GM23338 (cell line): ENCODE measurements around the gene B3GNT9. TPM values are rescaled to one million over a fixed set of nuclear protein-coding genes. Genes with fewer than 3 reads are reported as not detected.

Experiments used
- ATAC-seq: fragments of 200-7000 bp; cut with Tn5 transposase; 3 replicates; pipeline ENCODE4 v1.9.1; 2020
- DNase-seq: peaks from one replicate; pipeline ENCODE4 v3.0.0-alpha.2; 2015; ENCODE audit warnings: low spot score
- H2AFZ ChIP-seq: fragments of 200-600 bp; sonication (generic); 2 replicates; pipeline ENCODE4 v1.8.0; 2016; ENCODE audit warnings: antibody characterized with exemption, mild to moderate bottlenecking, moderate library complexity
- H3F3A ChIP-seq: fragments of 200-600 bp; sonication (generic); replicated peaks from 2 replicates; pipeline ENCODE4 v1.8.0; 2017; ENCODE audit warnings: antibody characterized with exemption, mixed run types, low read depth
- H3K27ac ChIP-seq: fragments of 200-600 bp; sonication (generic); 2 replicates; pipeline ENCODE4 v1.6.1; 2016; ENCODE audit warnings: low read depth
- H3K27me3 ChIP-seq: fragments of 200-600 bp; sonication (generic); 2 replicates; pipeline ENCODE4 v1.8.0; 2016; ENCODE audit warnings: mild to moderate bottlenecking, mixed run types, moderate library complexity; ENCODE audit not compliant: insufficient read depth
- H3K36me3 ChIP-seq: fragments of 200-600 bp; sonication (generic); 2 replicates; pipeline ENCODE4 v1.8.0; 2016; ENCODE audit warnings: mild to moderate bottlenecking; ENCODE audit not compliant: insufficient read depth
- H3K4me1 ChIP-seq: fragments of 200-600 bp; sonication (generic); 2 replicates; pipeline ENCODE4 v1.8.0; 2016; ENCODE audit warnings: mild to moderate bottlenecking, moderate library complexity; ENCODE audit not compliant: insufficient read depth
- H3K4me2 ChIP-seq: fragments of 200-600 bp; sonication (generic); 2 replicates; pipeline ENCODE4 v1.7.1; 2017; ENCODE audit warnings: mixed run types
- H3K4me3 ChIP-seq: fragments of 200-600 bp; sonication (generic); 2 replicates; pipeline ENCODE4 v1.6.1; 2016; ENCODE audit warnings: mixed run types
- H3K79me2 ChIP-seq: fragments of 200-600 bp; sonication (generic); replicated peaks from 2 replicates; pipeline ENCODE4 v1.8.0; 2017; ENCODE audit warnings: mild to moderate bottlenecking; ENCODE audit not compliant: insufficient read depth
- H3K9me2 ChIP-seq: fragments of 200-600 bp; sonication (generic); 2 replicates; pipeline ENCODE4 v1.8.0; 2017; ENCODE audit not compliant: insufficient read depth
- H4K20me1 ChIP-seq: fragments of 200-600 bp; sonication (generic); replicated peaks from 2 replicates; pipeline ENCODE4 v1.8.0; 2017; ENCODE audit warnings: mild to moderate bottlenecking; ENCODE audit not compliant: insufficient read depth
- H3K27ac Mint-ChIP-seq: 2 replicates; pipeline ENCODE4 v1.8.0; 2020; ENCODE audit warnings: inconsistent platforms, mild to moderate bottlenecking, moderate library complexity, mixed read lengths
- H3K27me3 Mint-ChIP-seq: 3 replicates; pipeline ENCODE4 v1.8.0; 2022; ENCODE audit warnings: low read depth, mild to moderate bottlenecking, moderate library complexity, mixed read lengths, inconsistent platforms; ENCODE audit not compliant: insufficient read depth, poor library complexity
- H3K36me3 Mint-ChIP-seq: 3 replicates; pipeline ENCODE4 v1.8.0; 2021; ENCODE audit warnings: low read depth, mild to moderate bottlenecking, inconsistent platforms, moderate library complexity, mixed read lengths
- H3K4me1 Mint-ChIP-seq: 3 replicates; pipeline ENCODE4 v1.8.0; 2020; ENCODE audit warnings: mild to moderate bottlenecking, inconsistent platforms, mixed read lengths
- H3K4me3 Mint-ChIP-seq: 3 replicates; pipeline ENCODE4 v1.8.0; 2021; ENCODE audit warnings: moderate library complexity, mild to moderate bottlenecking, inconsistent platforms, mixed read lengths
- H3K9me3 Mint-ChIP-seq: 3 replicates; pipeline ENCODE4 v1.8.0; 2020; ENCODE audit warnings: moderate library complexity, mild to moderate bottlenecking, inconsistent platforms, mixed read lengths
- CREB1 ChIP-seq: fragments of 250-450 bp; sonication (Bioruptor Pico); IDR thresholded peaks from 2 replicates; pipeline ENCODE4 v1.5.0; 2020; ENCODE audit warnings: low read depth, mild to moderate bottlenecking, moderate library complexity
- CTCF ChIP-seq, 2 experiments: fragments of 200-600 bp in 1 of 2; sonication (generic) in 1 of 2; conservative IDR thresholded peaks; 2 replicates each; pipeline versions ENCODE4 v1.5.1 to v1.6.1; 2016 to 2017; ENCODE audit warnings: antibody characterized with exemption in 2 of 2, low read depth in 2 of 2, mild to moderate bottlenecking in 2 of 2, moderate library complexity in 1 of 2
- ETS1 ChIP-seq: IDR thresholded peaks from 2 replicates; pipeline ENCODE4 v1.6.1; 2016; ENCODE audit warnings: antibody characterized with exemption
- EZH2 ChIP-seq: fragments of 200-600 bp; sonication (generic); IDR thresholded peaks from one replicate; pipeline ENCODE4 v1.8.0; 2017; ENCODE audit warnings: antibody characterized with exemption, mild to moderate bottlenecking, low read depth; ENCODE audit not compliant: unreplicated experiment
- EZH2phosphoT487 ChIP-seq: fragments of 200-600 bp; sonication (generic); IDR thresholded peaks from one replicate; pipeline ENCODE4 v1.8.1; 2018; ENCODE audit warnings: antibody characterized with exemption; ENCODE audit not compliant: unreplicated experiment
- JUNB ChIP-seq: IDR thresholded peaks from one replicate; pipeline ENCODE4 v1.6.1; 2016; ENCODE audit warnings: antibody characterized with exemption; ENCODE audit not compliant: unreplicated experiment
- NANOG ChIP-seq: IDR thresholded peaks from 2 replicates; pipeline ENCODE4 v1.6.1; 2016; ENCODE audit warnings: antibody characterized with exemption, borderline replicate concordance
- POLR2AphosphoS5 ChIP-seq: IDR thresholded peaks from 2 replicates; pipeline ENCODE4 v1.6.1; 2016; ENCODE audit warnings: antibody characterized with exemption, low read depth
- REST ChIP-seq: IDR thresholded peaks from one replicate; pipeline ENCODE4 v1.6.1; 2018; ENCODE audit warnings: antibody characterized with exemption; ENCODE audit not compliant: unreplicated experiment
- STAT1 ChIP-seq: IDR thresholded peaks from one replicate; pipeline ENCODE4 v1.6.1; 2016; ENCODE audit warnings: antibody characterized with exemption; ENCODE audit not compliant: unreplicated experiment
- ZNF114 ChIP-seq: fragments of 250-450 bp; sonication (Bioruptor Pico); IDR thresholded peaks from 2 replicates; pipeline ENCODE4 v1.5.0; 2020; ENCODE audit warnings: mild to moderate bottlenecking, moderate library complexity
- ZNF331 ChIP-seq: fragments of 250-450 bp; sonication (Bioruptor Pico); IDR thresholded peaks from 2 replicates; pipeline ENCODE4 v1.5.0; 2020; ENCODE audit warnings: low read depth, mild to moderate bottlenecking, moderate library complexity
- ZNF462 ChIP-seq: fragments of 250-450 bp; sonication (Bioruptor Pico); IDR thresholded peaks from 2 replicates; pipeline ENCODE4 v1.5.0; 2020; ENCODE audit warnings: mild to moderate bottlenecking, moderate library complexity
- polyA plus RNA-seq: library from polyadenylated mRNA; unstranded; fragments of >200 nt; fragmentation: Nextera tagmentation; extraction: Ambion mirVana; gene quantifications from 2 replicates; pipeline ENCODE4 v1.2.1, GENCODE V29; 2016
- total RNA-seq: library from RNA; depleted of rRNA; stranded (reverse); fragments of >200 nt; shearing (Covaris generic); gene quantifications from 2 replicates; pipeline ENCODE4 v1.2.3, GENCODE V29; 2014

Gene B3GNT9
- total and polyA plus RNA-seq, 2 experiments from 2014 or later, result 0.99 to 7.0 TPM

GRCh38 chr16:67173323-67173722, 22.5 kb upstream of the B3GNT9 start:
- H3F3A ChIP-seq, result peaks cover 23% of the 10 kb centered on the region; the same call in 1 of the 2 replicates
- H3K9me3 Mint-ChIP-seq, result no peaks in the 10 kb centered on the region; the same call in 1 of the 3 replicates
- peaks cover 32% of the 10 kb centered on the region for H3K4me1 ChIP-seq
- no peak for ATAC-seq
- H3K36me3 Mint-ChIP-seq, result peaks cover 3% of the 10 kb centered on the region; the same call in 2 of the 3 replicates
- H3K36me3 ChIP-seq, result no peaks in the 10 kb centered on the region
- H3K27me3 ChIP-seq, result peaks cover 93% of the 10 kb centered on the region
- H4K20me1 ChIP-seq, result peaks cover 11% of the 10 kb centered on the region
- no peaks in the 10 kb centered on the region for H3K9me2 ChIP-seq
- no peaks in the 10 kb centered on the region for H3K79me2 ChIP-seq
- DNase-seq, result no peak
- peak overlapping the region; percentile 81; the same call in 1 of the 2 replicates for H2AFZ ChIP-seq
- H3K4me1 Mint-ChIP-seq, result peaks cover 33% of the 10 kb centered on the region
- H3K27ac ChIP-seq, result no peak overlapping the region
- H3K27ac Mint-ChIP-seq, result no peak overlapping the region
- TF ChIP-seq REST (no peak), ZNF462 (CRISPR knock-in tag) (no peak), EZH2phosphoT487 (no peak), CTCF (conservative IDR thresholded peaks at IDR 0.05; ENCODE audit: low read depth in 2 of 2) (no peak), ETS1 (no peak), POLR2AphosphoS5 (no peak), NANOG (no peak), JUNB (no peak), STAT1 (no peak), ZNF331 (CRISPR knock-in tag) (no peak), EZH2 (no peak), ZNF114 (CRISPR knock-in tag) (no peak), CREB1 (CRISPR knock-in tag) (no peak)
- peak overlapping the region; percentile 88 for H3K4me2 ChIP-seq
- H3K4me3 Mint-ChIP-seq, result peak overlapping the region; percentile 76
- H3K4me3 ChIP-seq, result peak overlapping the region; percentile 63
- peaks cover 88% of the 10 kb centered on the region for H3K27me3 Mint-ChIP-seq
